ENCODE data around the gene EARS2. TPM values are rescaled to one million over a fixed set of nuclear protein-coding genes. Genes with fewer than 3 reads are reported as not detected.

Gene EARS2
- total RNA-seq (2022; extraction: Qiagen RNA extraction), result 25.5 to 33.8 TPM (median 30.7 TPM) in 5 replicates

GRCh38 chr16:23556881-23557778 is at the start of gene EARS2, which contains the start of gene UBFD1:
EARS2 (minus strand) TSS chr16:23557350; CDS start chr16:23557343, 7 bp downstream.
UBFD1 (plus strand) TSS chr16:23557727; CDS start chr16:23557743, 16 bp downstream.

GRCh38 chr16:23595951-23596720 is 39.0 kb upstream of the EARS2 start, which contains the start of gene NDUFAB1:
NDUFAB1 (minus strand) TSS chr16:23596316; CDS start chr16:23596290, 26 bp downstream.

GRCh38 chr16:23510164-23510914 is 46.8 kb downstream of the EARS2 start, which contains the start of gene GGA2:
GGA2 (minus strand) TSS chr16:23510494; CDS start chr16:23510411, 83 bp downstream.

Other genes starting within 250 kb of the EARS2 start
- 16.3 to 18.7 TPM (median 16.5 TPM) in 5 replicates for gene COG7, start 104.2 kb downstream of the EARS2 start, total RNA-seq (2022; extraction: Qiagen RNA extraction)
- gene GGA2, start 46.9 kb downstream of the EARS2 start, total RNA-seq (2022; extraction: Qiagen RNA extraction), result 25.3 to 30.5 TPM (median 29.1 TPM) in 5 replicates
- 35.8 to 50.7 TPM (median 47.3 TPM) in 5 replicates for gene UBFD1, start 377 bp upstream of the EARS2 start, total RNA-seq (2022; extraction: Qiagen RNA extraction)
- gene NDUFAB1, start 39.0 kb upstream of the EARS2 start, total RNA-seq (2022; extraction: Qiagen RNA extraction), result 162 to 193 TPM (median 190 TPM) in 5 replicates
- 10.1 to 12.4 TPM (median 11.7 TPM) in 5 replicates for gene PALB2, start 84.0 kb upstream of the EARS2 start, total RNA-seq (2022; extraction: Qiagen RNA extraction)
- 62.7 to 75.1 TPM (median 72.2 TPM) in 5 replicates for gene DCTN5, start 84.1 kb upstream of the EARS2 start, total RNA-seq (2022; extraction: Qiagen RNA extraction)
- 153 to 166 TPM (median 160 TPM) in 5 replicates for gene PLK1, start 121.5 kb upstream of the EARS2 start, total RNA-seq (2022; extraction: Qiagen RNA extraction)
- gene ERN2, start 155.9 kb upstream of the EARS2 start, total RNA-seq (2022; extraction: Qiagen RNA extraction), result not detected in 5 replicates
- gene CHP2, start 197.7 kb upstream of the EARS2 start, total RNA-seq (2022; extraction: Qiagen RNA extraction), result 0.08 TPM in 1 of 5 replicates, not detected in the others